Brain microvascular endothelial cell (primary cell): Measurements from ENCODE around the gene DNHD1.
A peak's percentile ranks its signal among the peaks of the same experiment; 100 is the strongest.

Experiments
- DNase-seq: peaks from one replicate; pipeline ENCODE4 v3.0.0-alpha.2; 2020
- H3K27ac ChIP-seq: fragments of 250-450 bp; sonication (Bioruptor Pico); 2 replicates; pipeline ENCODE4 v1.5.1; 2020; ENCODE audit warnings: mild to moderate bottlenecking, moderate library complexity
- H3K27me3 ChIP-seq: fragments of 250-450 bp; sonication (Bioruptor Pico); replicated peaks from 2 replicates; pipeline ENCODE4 v1.5.1; 2020; ENCODE audit warnings: mild to moderate bottlenecking
- H3K36me3 ChIP-seq: fragments of 250-450 bp; sonication (Bioruptor Pico); replicated peaks from 2 replicates; pipeline ENCODE4 v1.5.1; 2020; ENCODE audit warnings: mild to moderate bottlenecking
- H3K4me3 ChIP-seq: 2 replicates; pipeline ENCODE4 v1.5.1; 2011; ENCODE audit warnings: low read depth, mild to moderate bottlenecking, control low read depth, low read length, moderate library complexity
- CTCF ChIP-seq: IDR thresholded peaks from 2 replicates; pipeline ENCODE4 v1.5.1; 2011; ENCODE audit warnings: low read depth, mild to moderate bottlenecking, moderate library complexity, low read length, control low read depth, inconsistent platforms; ENCODE audit errors: missing control alignments
- in situ Hi-C: cut with HindIII; loops from 2 replicates; pipeline ENCODE4 v1.10.0; 2017; ENCODE audit warnings: low sequenced_read_pairs, low pct_ligation_motif_present

DNHD1 gene

DNA sequence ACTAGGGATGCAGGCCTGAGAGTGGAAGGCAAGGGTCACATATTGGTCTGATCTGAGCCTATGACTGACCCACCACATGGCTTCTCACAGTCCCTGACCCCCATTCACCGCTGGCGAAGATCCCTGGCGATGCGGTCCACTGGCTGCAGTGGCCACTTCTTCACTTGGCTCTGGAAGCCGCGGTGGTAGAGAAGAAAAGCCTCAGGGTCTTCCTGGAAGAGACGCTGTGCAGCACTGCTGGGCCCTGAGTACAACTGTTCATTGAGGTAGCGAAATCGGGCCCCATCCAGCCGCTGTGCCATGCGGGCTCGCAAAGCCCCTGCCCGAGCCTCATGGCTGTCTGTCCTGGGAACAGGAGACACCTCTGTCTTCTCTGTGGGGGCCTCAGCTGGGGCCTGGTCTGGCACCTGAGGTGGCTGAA lies 104.0 kb downstream of the DNHD1 start:
- in situ Hi-C loops, result no loop called here
- Histone ChIP-seq H3K27me3 (no peaks in the 10 kb centered on the region), H3K36me3 (peaks cover 25% of the 10 kb centered on the region), H3K4me3 (no peak overlapping the region), H3K27ac (no peak overlapping the region)
- DNase-seq, result no peak
- TF ChIP-seq CTCF, result no peak

GRCh38 chr11:6602096-6602940 lies 105.2 kb downstream of the DNHD1 start:
- H3K36me3 ChIP-seq, result peaks cover 25% of the 10 kb centered on the region
- H3K27me3 ChIP-seq, result no peaks in the 10 kb centered on the region
- no peak for DNase-seq
- peak overlapping the region; percentile 97 for H3K4me3 ChIP-seq
- in situ Hi-C loops, result no loop called here
- H3K27ac ChIP-seq, result no peak overlapping the region
- no peak for TF ChIP-seq CTCF

GRCh38 chr11:6603287-6604080 lies 106.4 kb downstream of the DNHD1 start, which contains the start of the genes ILK and RRP8:
ILK (plus strand) TSS chr11:6603774; CDS start chr11:6604272, 498 bp downstream.
RRP8 (minus strand) TSS chr11:6603616; CDS start chr11:6603502, 114 bp downstream.
- Histone ChIP-seq H3K27me3 (no peaks in the 10 kb centered on the region), H3K36me3 (peaks cover 29% of the 10 kb centered on the region), H3K4me3 (peak within 1 kb of the TSS; percentile 97), H3K27ac (peak within 1 kb of the TSS; percentile 55)
- TF ChIP-seq CTCF, result peak; percentile 38
- peak; percentile 86 for DNase-seq
- in situ Hi-C loops, result no loop called here

DNA sequence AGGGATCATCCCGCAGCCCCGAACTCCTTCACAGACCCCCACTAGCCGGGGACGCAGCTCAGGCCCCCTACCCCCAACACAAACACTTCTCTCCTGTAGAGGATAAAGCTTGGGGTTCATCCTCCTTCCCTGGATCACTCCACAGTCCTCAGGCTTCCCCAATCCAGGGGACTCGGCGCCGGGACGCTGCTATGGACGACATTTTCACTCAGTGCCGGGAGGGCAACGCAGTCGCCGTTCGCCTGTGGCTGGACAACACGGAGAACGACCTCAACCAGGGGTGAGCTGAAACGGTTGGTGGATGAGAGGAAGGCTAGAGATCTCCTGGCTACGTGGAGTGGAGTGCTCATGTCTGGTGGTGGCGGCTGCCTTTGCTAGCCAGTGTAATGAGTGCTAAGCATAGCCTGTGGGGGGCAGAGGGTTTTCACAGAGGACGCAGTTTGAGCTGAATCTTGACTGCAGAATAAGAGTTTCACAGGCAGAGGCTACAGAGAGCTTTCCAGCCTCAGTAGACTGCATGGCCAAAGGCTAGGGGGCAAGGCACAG lies 107.1 kb downstream of the DNHD1 start:
- Histone ChIP-seq H3K27ac (peak overlapping the region; percentile 55), H3K36me3 (peaks cover 33% of the 10 kb centered on the region), H3K4me3 (peak overlapping the region; percentile 97), H3K27me3 (no peaks in the 10 kb centered on the region)
- in situ Hi-C loops, result no loop called here
- TF ChIP-seq CTCF, result peak; percentile 42
- peak; percentile 63 for DNase-seq

GRCh38 chr11:6604790-6605189 lies 107.7 kb downstream of the DNHD1 start:
- Histone ChIP-seq H3K36me3 (peaks cover 33% of the 10 kb centered on the region), H3K27me3 (no peaks in the 10 kb centered on the region), H3K27ac (peak overlapping the region; percentile 55), H3K4me3 (peak overlapping the region; percentile 97)
- in situ Hi-C loops, result no loop called here
- DNase-seq, result no peak
- TF ChIP-seq CTCF, result no peak
